Measurements from ENCODE around the gene EIF3B.
"Not testable (repeated sequence)": the region's sequence is repeated elsewhere in the genome, so short reads cannot be mapped to it uniquely, and the experiment has no call there.

The EIF3B gene

DNA sequence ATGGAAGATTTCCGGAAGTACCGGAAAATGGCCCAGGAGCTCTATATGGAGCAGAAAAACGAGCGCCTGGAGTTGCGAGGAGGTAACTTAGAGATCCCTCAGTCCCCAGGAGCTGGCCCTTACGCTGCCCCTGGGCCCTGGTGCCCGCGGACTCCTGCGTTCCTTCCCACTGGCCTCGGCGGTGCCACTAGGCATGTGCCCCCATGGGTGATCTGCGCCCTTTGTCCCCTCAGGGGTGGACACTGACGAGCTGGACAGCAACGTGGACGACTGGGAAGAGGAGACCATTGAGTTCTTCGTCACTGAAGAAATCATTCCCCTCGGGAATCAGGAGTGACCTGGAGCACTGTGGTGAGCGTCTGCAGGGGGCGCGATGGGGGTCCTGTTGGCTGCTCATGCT, 24.5 kb downstream of the EIF3B start:
- FAIRE-seq = no peak

DNA sequence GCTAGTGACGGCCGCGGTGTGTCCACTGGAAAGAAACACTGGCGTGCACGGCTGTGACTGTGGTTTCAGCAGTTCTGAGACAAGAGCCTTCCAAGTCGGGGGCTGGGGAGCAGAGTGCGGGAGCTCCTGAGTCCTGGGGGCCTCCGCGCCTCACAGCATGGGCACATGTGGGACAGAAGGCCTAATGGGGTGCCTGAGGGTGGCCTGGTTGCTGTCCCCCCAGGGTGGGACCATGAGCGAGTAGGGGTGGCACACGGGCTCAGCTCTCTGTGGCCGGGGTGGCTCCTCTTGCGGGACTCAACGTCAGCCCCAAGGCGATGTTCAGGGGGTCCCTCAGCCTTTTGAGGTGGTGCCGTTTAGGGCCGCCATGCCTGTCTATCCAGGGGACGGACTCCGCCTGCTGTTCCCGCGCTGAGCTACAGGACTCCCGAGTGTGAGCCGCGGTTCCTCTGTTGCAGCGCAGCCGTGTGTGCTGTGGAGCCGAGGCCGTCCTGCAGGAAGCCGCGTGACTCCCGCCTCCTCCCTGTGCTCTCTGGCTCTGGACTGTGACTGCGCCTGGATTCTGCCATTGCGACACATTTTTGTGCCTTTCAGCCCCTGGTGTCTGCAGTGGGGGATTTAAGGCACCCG, 25.3 kb downstream of the EIF3B start:
- no peak for FAIRE-seq

GRCh38 chr7:2380461-2380860, 25.8 kb downstream of the EIF3B start:
- FAIRE-seq = no peak

DNA sequence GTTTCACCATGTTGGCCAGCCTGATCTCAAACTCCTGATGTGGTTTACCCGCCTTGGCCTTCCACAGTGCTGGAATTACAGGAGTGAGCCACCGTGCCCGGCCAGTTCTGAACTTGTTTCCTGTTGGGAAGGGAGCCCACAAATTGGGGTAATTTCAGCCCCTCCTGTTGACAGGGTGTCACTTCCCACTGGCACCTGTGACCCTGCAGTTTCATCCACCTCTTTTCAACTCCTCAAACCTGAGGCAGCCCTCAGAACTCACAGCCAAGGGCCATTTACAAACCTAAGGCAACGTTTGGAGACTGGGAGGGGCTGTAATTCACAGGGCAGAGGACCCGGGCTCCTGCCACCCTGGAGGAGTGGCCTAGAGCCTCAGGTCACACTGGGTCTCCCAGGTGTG, 26.6 kb downstream of the EIF3B start:
- no peak for FAIRE-seq

DNA sequence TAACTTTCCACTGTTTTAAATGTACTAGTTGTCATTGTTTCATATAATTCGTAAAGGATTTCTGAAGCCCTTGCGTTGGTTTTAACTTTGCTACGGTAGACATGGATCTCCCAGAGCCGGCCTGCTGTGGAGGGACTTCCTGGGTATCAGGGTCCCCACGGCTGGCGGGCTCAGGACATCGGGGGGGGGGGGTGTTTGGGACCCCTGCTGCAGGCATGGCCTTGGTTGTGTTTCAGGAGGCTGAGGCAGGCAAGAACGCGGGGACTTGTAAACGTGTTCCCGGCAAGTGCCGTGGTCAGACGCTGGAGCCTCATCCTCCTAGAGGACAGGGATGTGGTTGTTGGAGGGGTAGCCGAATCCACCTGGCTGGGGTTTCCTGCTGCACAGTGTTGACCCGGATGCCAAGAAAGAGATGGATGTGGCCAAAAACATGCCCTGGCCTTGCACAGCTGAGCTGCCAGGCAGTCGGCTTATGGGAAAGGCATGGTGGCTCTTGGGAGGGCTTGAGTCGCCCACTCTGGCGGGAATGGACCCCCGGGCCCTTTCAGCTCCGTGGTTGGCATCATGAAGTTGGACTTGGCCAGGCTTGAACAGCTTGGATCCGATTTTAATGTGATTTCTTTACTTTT, 27.4 kb downstream of the EIF3B start:
- no peak for FAIRE-seq

GRCh38 chr7:2383543-2384274, 29.1 kb downstream of the EIF3B start:
- no peak for FAIRE-seq

DNA sequence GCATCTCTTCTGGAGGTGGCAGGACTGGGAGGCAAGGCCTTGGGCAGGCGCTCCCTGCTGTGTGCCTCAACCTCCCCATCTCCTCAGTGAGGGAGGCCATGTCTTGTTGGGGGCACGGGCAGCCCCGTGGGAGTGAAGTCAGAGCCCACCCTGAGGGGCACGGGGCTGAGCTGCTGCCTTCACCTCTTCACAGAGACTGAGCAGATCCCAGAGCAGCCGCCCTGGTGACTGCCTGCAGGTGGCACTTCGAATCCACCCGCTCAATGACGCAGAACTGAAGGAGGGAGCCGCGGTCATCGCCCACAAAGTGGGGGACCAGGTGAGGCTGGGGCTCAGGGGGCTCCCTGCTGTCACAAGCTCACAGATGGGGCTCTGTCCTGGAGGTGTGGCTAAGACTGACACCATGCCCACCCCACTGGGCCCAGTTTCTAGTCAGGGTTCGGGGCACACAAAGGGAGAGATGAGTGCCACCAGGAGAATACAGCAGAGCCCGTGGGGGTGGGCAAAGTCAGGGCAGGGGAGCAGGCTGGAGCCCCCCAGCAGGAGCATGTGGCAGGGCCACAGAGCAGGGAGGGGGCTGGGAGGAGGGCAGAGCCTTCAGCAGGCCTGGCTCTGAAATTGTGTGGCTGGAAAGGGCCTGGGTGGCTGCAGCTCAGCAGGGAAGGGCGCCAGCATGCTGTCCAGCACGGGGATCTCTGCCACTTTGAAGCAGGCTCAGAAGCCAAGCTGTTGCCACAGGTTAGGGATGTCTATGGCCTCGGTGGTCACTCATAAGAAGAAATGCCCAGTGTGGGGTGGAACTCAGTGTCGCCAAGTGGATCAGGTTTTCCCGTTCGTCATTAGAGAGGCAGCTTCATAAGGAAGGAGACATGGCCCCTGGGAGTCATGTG, 30.0 kb downstream of the EIF3B start:
- FAIRE-seq = no peak

- FAIRE-seq = not testable (repeated sequence)
Measured at GRCh38 chr7:2386122-2386521, 31.5 kb downstream of the EIF3B start.

DNA sequence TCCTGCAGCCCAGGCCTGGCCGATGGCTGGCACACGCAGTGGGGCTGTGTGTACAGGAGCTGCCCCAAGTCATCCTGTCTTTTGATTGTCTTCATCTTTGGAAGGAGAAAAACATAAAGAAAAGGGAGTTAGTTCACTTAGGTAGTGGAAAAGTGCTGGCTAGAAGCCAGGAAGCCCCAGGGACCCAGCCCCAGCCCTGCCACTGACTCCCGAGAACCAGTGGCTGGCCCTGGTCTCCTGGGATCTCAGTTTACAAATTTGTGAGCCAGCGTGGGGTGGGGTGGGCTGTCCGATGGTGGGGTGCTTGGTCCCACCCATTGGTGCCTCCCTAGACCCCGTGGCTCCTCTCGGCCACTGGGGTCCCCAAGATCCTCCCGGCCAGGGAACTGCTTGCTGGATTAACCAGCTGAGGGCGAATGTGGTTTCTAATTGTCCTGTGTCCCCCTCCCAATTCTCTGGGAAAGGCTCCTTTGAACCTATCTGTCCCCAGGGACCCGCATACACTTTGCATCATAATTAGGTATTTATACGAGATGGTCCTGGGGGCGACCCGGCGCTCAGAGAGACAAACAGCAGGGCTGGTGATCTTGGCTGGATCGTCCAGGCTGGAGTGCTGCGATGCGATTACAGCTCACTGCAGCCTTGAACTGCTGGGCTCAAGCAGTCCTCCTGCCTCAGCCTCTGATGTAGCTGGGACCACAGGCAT, 32.5 kb downstream of the EIF3B start:
- FAIRE-seq = no peak

- FAIRE-seq = no peak
Measured at GRCh38 chr7:2387897-2388636, 33.4 kb downstream of the EIF3B start.

- no peak for FAIRE-seq
Measured at GRCh38 chr7:2388637-2388954, 34.0 kb downstream of the EIF3B start.

- not testable (repeated sequence) for FAIRE-seq
Measured at GRCh38 chr7:2390020-2390816, 35.6 kb downstream of the EIF3B start.

GRCh38 chr7:2393706-2394105, 39.1 kb downstream of the EIF3B start:
- FAIRE-seq = no peak

DNA sequence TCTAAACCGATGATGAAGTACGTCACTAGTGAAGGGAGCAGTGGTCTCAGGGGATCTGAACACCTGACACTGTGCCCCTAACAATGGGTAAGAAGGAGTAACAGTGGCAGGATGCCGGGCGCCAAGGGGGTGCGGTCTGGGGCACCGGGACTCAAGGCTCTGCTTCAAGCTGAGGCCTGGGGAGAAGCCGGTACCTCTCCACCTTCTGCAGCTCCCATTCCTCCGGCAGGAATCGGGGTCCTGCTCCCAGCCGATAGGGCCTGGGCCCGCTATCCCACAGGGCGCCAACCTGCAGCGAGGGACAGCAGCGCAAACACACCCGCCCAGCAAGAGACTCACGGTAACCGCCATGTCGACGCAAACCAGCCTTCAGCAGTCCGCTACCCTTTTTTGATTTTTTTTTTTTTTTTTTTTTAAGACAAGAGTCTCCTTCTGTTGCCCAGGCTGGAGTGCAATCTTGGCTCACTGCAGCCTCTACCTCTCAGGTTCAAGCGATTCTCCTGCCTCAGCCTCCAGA, 40.0 kb downstream of the EIF3B start:
- no peak for FAIRE-seq

DNA sequence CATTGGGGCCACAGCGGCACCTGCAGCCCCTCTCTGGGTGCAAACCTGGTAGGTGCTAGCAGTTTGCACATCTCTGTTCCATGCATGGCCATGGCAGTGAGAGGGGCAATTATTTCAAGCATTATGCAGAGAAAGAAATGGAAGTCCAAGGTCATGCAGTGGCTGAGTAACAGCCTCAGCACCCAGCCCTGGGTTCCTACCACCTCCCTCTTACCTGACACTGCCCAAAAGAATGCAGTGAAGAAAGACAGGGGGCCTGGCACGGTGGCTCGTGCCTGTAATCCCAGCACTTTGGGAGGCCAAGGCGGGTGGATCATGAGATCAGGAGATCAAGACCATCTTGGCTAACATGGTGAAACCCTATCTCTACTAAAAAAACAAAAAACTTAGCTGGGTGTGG, 43.9 kb downstream of the EIF3B start:
- no peak for FAIRE-seq

DNA sequence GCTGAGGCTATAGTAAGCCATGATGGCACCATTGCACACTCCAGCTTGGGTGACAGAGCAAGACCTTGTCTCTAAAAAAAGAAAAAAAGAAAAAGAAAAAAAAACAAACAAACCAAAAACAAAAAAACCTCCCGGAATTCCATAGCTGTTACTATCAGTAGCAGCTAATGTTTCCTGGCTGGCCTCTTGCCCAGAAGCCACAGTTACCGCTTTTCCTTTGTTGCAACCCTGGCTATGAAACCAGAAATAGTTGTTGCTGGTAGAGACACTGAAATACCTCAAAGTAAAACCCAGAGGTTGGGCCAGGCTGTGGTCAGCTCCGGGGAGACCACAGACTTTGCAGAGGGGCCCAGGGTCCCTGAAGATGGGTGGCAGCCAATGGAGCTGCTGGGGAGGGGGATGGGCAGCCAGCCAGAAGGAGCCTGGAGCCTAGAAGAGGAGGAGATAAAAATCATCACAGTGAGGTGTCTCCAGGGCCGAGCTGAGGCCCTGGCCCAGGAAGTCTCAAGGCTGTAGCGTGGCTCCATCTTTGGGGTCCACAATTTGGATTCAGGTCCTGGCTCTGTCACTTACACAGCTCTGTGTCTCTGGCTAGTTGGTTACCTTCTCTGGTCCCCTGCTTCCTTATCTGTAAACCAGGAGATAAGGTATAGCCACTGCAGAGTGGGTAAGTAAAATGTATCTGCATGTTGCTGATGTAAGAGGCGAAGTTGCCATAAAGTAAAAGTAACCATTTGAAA, 45.4 kb downstream of the EIF3B start:
- FAIRE-seq = peak; percentile 21

DNA sequence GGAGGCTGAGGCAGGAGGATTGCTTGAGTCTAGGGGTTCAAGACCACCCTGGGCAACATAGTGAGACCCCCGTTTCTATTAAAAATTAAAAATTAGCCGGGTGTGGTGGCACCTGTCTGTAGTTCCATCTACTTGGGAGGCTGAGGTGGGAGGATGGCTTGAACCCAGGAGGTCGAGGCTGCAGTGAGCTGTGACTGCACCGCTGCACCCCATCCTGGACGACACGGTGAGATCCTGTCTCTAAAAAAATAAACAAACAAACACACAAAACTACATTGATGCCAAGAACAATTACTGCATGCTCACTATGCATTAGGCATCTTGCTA, 48.0 kb downstream of the EIF3B start:
- FAIRE-seq = no peak

GRCh38 chr7:2403014-2403717, 48.5 kb downstream of the EIF3B start, which contains the start of gene CHST12:
Gene CHST12, plus strand, starts transcription at chr7:2403611. Its CDS starts 29,029 bp downstream, at chr7:2432640.
- FAIRE-seq = no peak

Data from islet of Langerhans (tissue), 1 donor.